ENCODE measurements around the gene SYDE1.
A peak's percentile ranks its signal among the peaks of the same experiment; 100 is the strongest.

The SYDE1 gene

DNA sequence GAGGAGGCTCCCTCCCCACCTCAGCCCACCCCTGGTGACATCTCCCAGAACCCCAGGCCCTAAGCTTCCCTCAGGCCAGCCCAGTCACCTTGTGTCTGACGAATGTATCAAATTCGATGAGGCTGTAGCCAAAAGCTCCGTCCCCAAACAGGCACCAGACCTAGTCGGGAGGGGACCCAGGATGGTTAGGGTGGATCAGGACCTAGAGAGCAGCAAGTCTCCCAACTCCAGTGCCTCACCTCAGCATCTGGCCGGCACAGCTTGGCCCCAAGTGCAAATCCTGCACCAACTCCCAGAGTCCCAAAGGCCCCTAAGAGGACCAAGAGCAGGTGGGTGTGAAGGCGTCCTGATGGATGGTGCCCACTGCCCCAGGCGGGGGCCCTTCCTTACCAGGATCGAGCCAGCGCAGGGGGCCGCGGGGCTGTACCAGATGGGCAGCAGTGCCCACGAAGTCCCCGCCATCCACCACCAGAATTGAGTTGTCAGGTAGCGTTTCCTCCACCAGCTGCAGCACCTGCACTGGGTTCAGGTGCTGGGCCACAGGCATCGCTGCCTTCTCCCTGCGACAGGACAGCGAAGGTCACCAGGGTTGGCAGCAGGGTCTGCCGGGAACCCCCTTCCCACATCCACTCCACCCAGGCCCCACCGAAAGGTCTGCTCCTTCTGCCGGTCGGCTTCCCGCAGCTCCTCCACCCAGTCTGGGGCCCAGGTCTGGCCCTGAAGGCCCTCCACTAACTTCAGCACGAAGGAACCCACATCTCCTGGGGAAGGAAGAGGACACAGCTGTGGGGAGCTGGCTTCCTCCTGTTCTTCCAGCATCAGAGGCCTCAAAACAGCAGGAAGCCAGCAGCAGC lies 8.8 kb downstream of the SYDE1 start:
- no peaks in the 10 kb centered on the region for H3K4me1 Mint-ChIP-seq
- H3K36me3 Mint-ChIP-seq (ENCODE audit: low read depth) = peaks cover 66% of the 10 kb centered on the region
- no peak for DNase-seq
- H3K27ac Mint-ChIP-seq = peak overlapping the region; percentile 51
- no peaks in the 10 kb centered on the region for H3K27me3 Mint-ChIP-seq (ENCODE audit: low read depth, poor library complexity)
- no peak for TF ChIP-seq CTCF (IDR thresholded peaks at IDR 0.05)
- H3K4me3 Mint-ChIP-seq = no peak overlapping the region
- H3K9me3 Mint-ChIP-seq = no peaks in the 10 kb centered on the region

DNA sequence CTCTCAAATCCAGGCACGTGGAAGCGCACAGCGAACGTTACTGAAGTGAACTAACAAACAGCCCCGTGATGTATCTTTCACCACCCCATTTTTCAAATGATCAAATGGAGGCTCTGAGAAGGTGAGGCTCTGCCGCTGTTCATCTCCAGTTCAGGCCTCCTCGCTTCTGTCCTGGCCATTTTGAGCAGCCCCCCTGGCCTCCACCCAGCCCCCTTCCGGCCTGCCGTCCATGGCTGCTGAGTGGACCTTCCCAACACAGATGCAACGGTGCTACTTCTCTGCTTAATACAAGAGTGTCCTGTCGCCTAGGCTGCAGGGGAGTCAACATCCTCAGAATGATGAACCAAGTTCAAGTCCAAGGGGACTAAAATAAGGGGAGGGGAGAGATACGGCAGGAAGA lies 9.7 kb downstream of the SYDE1 start:
- no peak for TF ChIP-seq CTCF (IDR thresholded peaks at IDR 0.05)
- Mint-ChIP-seq H3K27me3 (ENCODE audit: low read depth, poor library complexity) (no peaks in the 10 kb centered on the region), H3K9me3 (no peaks in the 10 kb centered on the region), H3K4me3 (no peak overlapping the region), H3K36me3 (ENCODE audit: low read depth) (peaks cover 73% of the 10 kb centered on the region), H3K4me1 (no peaks in the 10 kb centered on the region), H3K27ac (peak overlapping the region; percentile 51)
- DNase-seq = no peak

- Mint-ChIP-seq H3K4me1 (no peaks in the 10 kb centered on the region), H3K36me3 (ENCODE audit: low read depth) (peaks cover 71% of the 10 kb centered on the region), H3K27me3 (ENCODE audit: low read depth, poor library complexity) (no peaks in the 10 kb centered on the region), H3K27ac (no peak overlapping the region), H3K4me3 (no peak overlapping the region), H3K9me3 (no peaks in the 10 kb centered on the region)
- DNase-seq = no peak
- no peak for TF ChIP-seq CTCF (IDR thresholded peaks at IDR 0.05)
Observed at GRCh38 chr19:15118248-15118647, 11.0 kb downstream of the SYDE1 start.

DNA sequence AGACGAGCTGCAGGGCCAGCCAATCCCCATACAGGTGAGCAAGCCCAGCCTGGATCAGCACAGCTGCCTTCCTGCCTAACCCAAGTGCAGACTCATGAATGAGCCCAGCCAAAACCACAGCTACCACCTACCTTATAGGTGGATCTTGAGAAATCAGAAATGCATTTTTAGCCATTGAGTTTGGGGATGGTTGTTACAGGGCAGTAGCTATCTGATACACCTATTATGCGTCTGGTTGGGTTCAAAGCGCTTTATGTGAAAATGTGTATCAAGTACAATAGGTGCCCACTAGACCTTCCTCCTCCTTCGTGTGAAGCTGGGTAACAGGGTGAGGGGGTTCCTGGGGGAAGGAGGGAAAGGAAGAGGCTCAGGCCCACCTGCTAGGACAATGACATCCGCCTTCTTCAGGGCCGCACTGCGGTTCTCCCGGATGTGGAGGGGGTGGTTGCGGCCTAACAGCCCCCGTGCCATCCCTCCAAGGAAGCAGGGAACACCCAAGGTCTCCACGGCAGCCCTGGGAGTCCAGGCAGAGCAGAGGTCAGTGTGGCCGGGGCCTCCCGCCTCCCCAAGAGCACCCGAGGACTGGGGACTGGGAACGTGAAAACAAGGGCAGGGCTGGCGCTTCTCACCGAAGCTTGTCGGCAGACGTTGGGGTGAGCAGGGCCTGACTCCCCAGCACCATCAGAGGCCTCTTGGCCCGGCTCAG lies 11.7 kb downstream of the SYDE1 start:
- Mint-ChIP-seq H3K27me3 (ENCODE audit: low read depth, poor library complexity) (no peaks in the 10 kb centered on the region), H3K27ac (no peak overlapping the region), H3K9me3 (no peaks in the 10 kb centered on the region), H3K4me3 (no peak overlapping the region), H3K36me3 (ENCODE audit: low read depth) (peaks cover 68% of the 10 kb centered on the region), H3K4me1 (peaks cover 2% of the 10 kb centered on the region)
- no peak for DNase-seq
- TF ChIP-seq CTCF (IDR thresholded peaks at IDR 0.05) = no peak

DNA sequence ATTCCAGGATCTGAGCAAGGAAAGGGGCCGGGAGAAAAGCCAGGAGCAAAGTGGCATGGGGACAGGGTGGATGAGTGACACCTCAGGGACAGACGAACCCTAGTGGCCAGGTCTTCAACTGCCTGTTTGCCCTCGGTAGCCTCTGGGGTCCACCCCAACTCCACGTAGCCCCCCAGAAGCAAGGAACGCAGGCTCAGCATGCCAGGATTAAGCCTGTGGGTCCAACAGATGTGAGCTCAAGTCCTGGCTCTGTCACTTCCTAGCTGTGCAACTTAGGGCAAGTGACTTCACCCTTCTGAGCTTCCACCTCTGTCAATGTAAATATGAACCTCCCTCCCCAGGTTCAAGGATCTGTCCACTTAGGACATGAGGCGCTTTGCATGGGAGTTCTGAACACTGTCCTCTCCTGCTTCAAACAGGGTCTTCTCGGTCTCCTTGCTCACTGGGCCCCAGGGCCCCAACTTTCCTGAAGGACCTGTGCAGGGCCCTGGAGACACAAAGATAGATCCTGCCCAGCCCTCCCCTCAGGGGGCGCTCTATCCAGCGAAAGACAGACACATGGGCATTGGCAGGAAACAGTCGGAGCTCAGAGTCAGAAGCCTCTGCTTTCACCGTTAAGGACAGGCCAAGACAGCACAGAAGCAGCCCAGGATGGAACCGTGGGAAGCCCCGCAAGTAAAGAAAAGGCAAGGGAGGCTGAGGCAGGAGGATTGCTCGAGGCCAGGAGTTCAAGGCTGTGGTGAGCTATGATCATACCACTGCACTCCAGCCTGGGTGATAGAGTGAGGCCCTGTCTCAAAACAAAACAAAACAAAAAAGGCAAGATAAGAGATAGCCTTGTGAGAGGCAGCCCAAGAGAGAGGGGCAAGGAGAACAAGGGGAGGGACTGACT lies 13.2 kb downstream of the SYDE1 start:
- TF ChIP-seq CTCF (IDR thresholded peaks at IDR 0.05) = no peak
- Mint-ChIP-seq H3K27me3 (ENCODE audit: low read depth, poor library complexity) (no peaks in the 10 kb centered on the region), H3K4me1 (peaks cover 14% of the 10 kb centered on the region), H3K27ac (peak overlapping the region; percentile 39), H3K36me3 (ENCODE audit: low read depth) (peaks cover 63% of the 10 kb centered on the region), H3K9me3 (no peaks in the 10 kb centered on the region), H3K4me3 (no peak overlapping the region)
- DNase-seq = no peak

Measured in nephron progenitor cell (in vitro differentiated cells).